Measurements from ENCODE around the gene RBM5. TPM values are rescaled to one million over a fixed set of nuclear protein-coding genes. Genes with fewer than 3 reads are reported as not detected.

The RBM5 gene
- total and polyA plus RNA-seq, 5 donors from 2014 or later: 29.6 to 395 (median 37.7) TPM

GRCh38 chr3:50153782-50154475 lies 65.2 kb downstream of the RBM5 start:
- Mint-ChIP-seq H3K36me3 (no peaks in the 10 kb centered on the region), H3K9me3 (peaks cover 0 to 2% (median 0%) of the 10 kb centered on the region in 7 donors), H3K4me1 (peaks cover 0 to 19% (median 8%) of the 10 kb centered on the region in 4 donors), H3K27ac (peak overlapping the region in 2 of 3 donors; percentile 29 to 46), H3K4me3 (peak overlapping the region; percentile 48 to 91 (median 83)), H3K27me3 (peaks cover 62% of the 10 kb centered on the region)
- no peak for ATAC-seq (ENCODE audit: low read depth in 2 of 2)
- Histone ChIP-seq H3K27me3 (ENCODE audit: control insufficient read depth, insufficient read depth, low read length) (peaks cover 11% of the 10 kb centered on the region), H3K9me3 (ENCODE audit: control insufficient read depth in 2 of 2, low read length in 2 of 2) (no peaks in the 10 kb centered on the region), H3K36me3 (ENCODE audit: control insufficient read depth, insufficient read depth, low read length) (no peaks in the 10 kb centered on the region), H3K27ac (ENCODE audit: insufficient read depth, low read length, poor library complexity, severe bottlenecking) (no peak overlapping the region), H3K4me1 (ENCODE audit: control insufficient read depth, insufficient read depth, low read length, poor library complexity, severe bottlenecking) (peaks cover 14% of the 10 kb centered on the region), H3K4me3 (ENCODE audit: low read depth, low read length) (no peak overlapping the region)
- no peak for DNase-seq

GRCh38 chr3:50154476-50154839 lies 65.7 kb downstream of the RBM5 start:
- Histone ChIP-seq H3K9me3 (ENCODE audit: control insufficient read depth in 2 of 2, low read length in 2 of 2) (no peaks in the 10 kb centered on the region), H3K4me1 (ENCODE audit: control insufficient read depth, insufficient read depth, low read length, poor library complexity, severe bottlenecking) (peaks cover 14% of the 10 kb centered on the region), H3K27me3 (ENCODE audit: control insufficient read depth, insufficient read depth, low read length) (peaks cover 11% of the 10 kb centered on the region), H3K4me3 (ENCODE audit: low read depth, low read length) (no peak overlapping the region), H3K27ac (ENCODE audit: insufficient read depth, low read length, poor library complexity, severe bottlenecking) (no peak overlapping the region), H3K36me3 (ENCODE audit: control insufficient read depth, insufficient read depth, low read length) (no peaks in the 10 kb centered on the region)
- Mint-ChIP-seq H3K27ac (peak overlapping the region in 1 of 3 donors; percentile 29), H3K4me1 (peaks cover 0 to 19% (median 8%) of the 10 kb centered on the region in 4 donors), H3K36me3 (no peaks in the 10 kb centered on the region), H3K27me3 (peaks cover 68% of the 10 kb centered on the region), H3K4me3 (peak overlapping the region; percentile 8 to 91 (median 83)), H3K9me3 (peaks cover 0 to 4% (median 0%) of the 10 kb centered on the region in 7 donors)
- DNase-seq: no peak
- no peak for ATAC-seq (ENCODE audit: low read depth in 2 of 2)

- no peaks in the 10 kb centered on the region for H3K36me3 ChIP-seq (ENCODE audit: control insufficient read depth, insufficient read depth, low read length)
- no peak within 1 kb of the TSS for H3K27ac ChIP-seq (ENCODE audit: insufficient read depth, low read length, poor library complexity, severe bottlenecking)
- Mint-ChIP-seq H3K27ac (peak within 1 kb of the TSS in 2 of 3 donors; percentile 29 to 46), H3K9me3 (peaks cover 0 to 4% (median 0%) of the 10 kb centered on the region in 7 donors), H3K4me3 (peak within 1 kb of the TSS; percentile 82 to 91 (median 87)), H3K36me3 (no peaks in the 10 kb centered on the region), H3K4me1 (peaks cover 0 to 19% (median 8%) of the 10 kb centered on the region in 4 donors), H3K27me3 (peaks cover 68% of the 10 kb centered on the region)
- peaks cover 14% of the 10 kb centered on the region for H3K4me1 ChIP-seq (ENCODE audit: control insufficient read depth, insufficient read depth, low read length, poor library complexity, severe bottlenecking)
- H3K4me3 ChIP-seq (ENCODE audit: low read depth, low read length): no peak within 1 kb of the TSS
- peaks cover 11% of the 10 kb centered on the region for H3K27me3 ChIP-seq (ENCODE audit: control insufficient read depth, insufficient read depth, low read length)
- DNase-seq (peak; percentile 57 to 75 (median 59)), ATAC-seq (ENCODE audit: low read depth in 2 of 2) (peak; percentile 81 to 85)
- H3K9me3 ChIP-seq (ENCODE audit: control insufficient read depth in 2 of 2, low read length in 2 of 2): no peaks in the 10 kb centered on the region
These were observed 66.2 kb downstream of the RBM5 start, which contains the start of gene SEMA3F for GRCh38 chr3:50154840-50155490. TSS of gene SEMA3F (plus strand) at chr3:50155324. CDS start at chr3:50159623, 4,299 bp downstream.

GRCh38 chr3:50155491-50155878 lies 66.8 kb downstream of the RBM5 start:
- H3K27me3 Mint-ChIP-seq: peaks cover 65% of the 10 kb centered on the region
- Histone ChIP-seq H3K27me3 (ENCODE audit: control insufficient read depth, insufficient read depth, low read length) (peaks cover 11% of the 10 kb centered on the region), H3K36me3 (ENCODE audit: control insufficient read depth, insufficient read depth, low read length) (no peaks in the 10 kb centered on the region), H3K9me3 (ENCODE audit: control insufficient read depth in 2 of 2, low read length in 2 of 2) (no peaks in the 10 kb centered on the region), H3K27ac (ENCODE audit: insufficient read depth, low read length, poor library complexity, severe bottlenecking) (no peak overlapping the region), H3K4me1 (ENCODE audit: control insufficient read depth, insufficient read depth, low read length, poor library complexity, severe bottlenecking) (peaks cover 14% of the 10 kb centered on the region), H3K4me3 (ENCODE audit: low read depth, low read length) (no peak overlapping the region)
- no peaks in the 10 kb centered on the region for H3K36me3 Mint-ChIP-seq
- H3K27ac Mint-ChIP-seq: no peak overlapping the region
- peaks cover 0 to 19% (median 8%) of the 10 kb centered on the region in 4 donors for H3K4me1 Mint-ChIP-seq
- H3K4me3 Mint-ChIP-seq: peak overlapping the region; percentile 77 to 90 (median 80)
- H3K9me3 Mint-ChIP-seq: peaks cover 0 to 4% (median 0%) of the 10 kb centered on the region in 7 donors
- ATAC-seq (ENCODE audit: low read depth in 2 of 2) (no peak), DNase-seq (no peak)

- Histone ChIP-seq H3K4me3 (ENCODE audit: low read depth, low read length) (no peak overlapping the region), H3K27me3 (ENCODE audit: control insufficient read depth, insufficient read depth, low read length) (peaks cover 11% of the 10 kb centered on the region), H3K9me3 (ENCODE audit: control insufficient read depth in 2 of 2, low read length in 2 of 2) (no peaks in the 10 kb centered on the region), H3K4me1 (ENCODE audit: control insufficient read depth, insufficient read depth, low read length, poor library complexity, severe bottlenecking) (peaks cover 14% of the 10 kb centered on the region), H3K36me3 (ENCODE audit: control insufficient read depth, insufficient read depth, low read length) (no peaks in the 10 kb centered on the region), H3K27ac (ENCODE audit: insufficient read depth, low read length, poor library complexity, severe bottlenecking) (no peak overlapping the region)
- peaks cover 0 to 19% (median 8%) of the 10 kb centered on the region in 4 donors for H3K4me1 Mint-ChIP-seq
- peaks cover 0 to 4% (median 0%) of the 10 kb centered on the region in 7 donors for H3K9me3 Mint-ChIP-seq
- no peak overlapping the region for H3K27ac Mint-ChIP-seq
- no peaks in the 10 kb centered on the region for H3K36me3 Mint-ChIP-seq
- no peak for ATAC-seq (ENCODE audit: low read depth in 2 of 2)
- H3K27me3 Mint-ChIP-seq: peaks cover 64% of the 10 kb centered on the region
- H3K4me3 Mint-ChIP-seq: peak overlapping the region; percentile 77 to 90 (median 80)
- DNase-seq: no peak
These were observed 67.2 kb downstream of the RBM5 start for GRCh38 chr3:50155891-50156290.

- Mint-ChIP-seq H3K4me3 (peak overlapping the region in 3 of 4 donors; percentile 43 to 90 (median 77)), H3K27me3 (peaks cover 59% of the 10 kb centered on the region), H3K36me3 (no peaks in the 10 kb centered on the region), H3K27ac (no peak overlapping the region), H3K9me3 (peaks cover 0 to 3% (median 0%) of the 10 kb centered on the region in 7 donors), H3K4me1 (peaks cover 0 to 19% (median 8%) of the 10 kb centered on the region in 4 donors)
- H3K27ac ChIP-seq (ENCODE audit: insufficient read depth, low read length, poor library complexity, severe bottlenecking): no peak overlapping the region
- no peaks in the 10 kb centered on the region for H3K9me3 ChIP-seq (ENCODE audit: control insufficient read depth in 2 of 2, low read length in 2 of 2)
- H3K4me3 ChIP-seq (ENCODE audit: low read depth, low read length): no peak overlapping the region
- ATAC-seq (ENCODE audit: low read depth in 2 of 2) (no peak), DNase-seq (no peak)
- no peaks in the 10 kb centered on the region for H3K36me3 ChIP-seq (ENCODE audit: control insufficient read depth, insufficient read depth, low read length)
- peaks cover 11% of the 10 kb centered on the region for H3K27me3 ChIP-seq (ENCODE audit: control insufficient read depth, insufficient read depth, low read length)
- H3K4me1 ChIP-seq (ENCODE audit: control insufficient read depth, insufficient read depth, low read length, poor library complexity, severe bottlenecking): peaks cover 14% of the 10 kb centered on the region
These were observed 68.1 kb downstream of the RBM5 start for GRCh38 chr3:50156549-50157493.

- Histone ChIP-seq H3K4me1 (ENCODE audit: control insufficient read depth, insufficient read depth, low read length, poor library complexity, severe bottlenecking) (peaks cover 14% of the 10 kb centered on the region), H3K27me3 (ENCODE audit: control insufficient read depth, insufficient read depth, low read length) (peaks cover 11% of the 10 kb centered on the region), H3K36me3 (ENCODE audit: control insufficient read depth, insufficient read depth, low read length) (no peaks in the 10 kb centered on the region), H3K27ac (ENCODE audit: insufficient read depth, low read length, poor library complexity, severe bottlenecking) (no peak overlapping the region), H3K9me3 (ENCODE audit: control insufficient read depth in 2 of 2, low read length in 2 of 2) (no peaks in the 10 kb centered on the region), H3K4me3 (ENCODE audit: low read depth, low read length) (no peak overlapping the region)
- DNase-seq (no peak), ATAC-seq (ENCODE audit: low read depth in 2 of 2) (no peak)
- peaks cover 51% of the 10 kb centered on the region for H3K27me3 Mint-ChIP-seq
- peaks cover 0 to 3% (median 0%) of the 10 kb centered on the region in 7 donors for H3K9me3 Mint-ChIP-seq
- peaks cover 0 to 19% (median 8%) of the 10 kb centered on the region in 4 donors for H3K4me1 Mint-ChIP-seq
- H3K36me3 Mint-ChIP-seq: no peaks in the 10 kb centered on the region
- peak overlapping the region in 1 of 4 donors; percentile 61 for H3K4me3 Mint-ChIP-seq
- no peak overlapping the region for H3K27ac Mint-ChIP-seq
These were observed 69.3 kb downstream of the RBM5 start for GRCh38 chr3:50157827-50158529.
